HEK293 (cell line): ENCODE measurements around the gene TRAPPC4.
A peak's percentile ranks its signal among the peaks of the same experiment; 100 is the strongest.

Source experiments
- CTCF ChIA-PET: fragments of 350-600 bp; formaldehyde crosslinking; extraction: SDS; loops from one replicate; lab custom pipeline; 2021; ENCODE audit warnings: antibody characterized with exemption; lab: Yijun Ruan, JAX
- POLR2A ChIA-PET: fragments of 300-600 bp; formaldehyde crosslinking; extraction: SDS; loops from one replicate; lab custom pipeline; 2020; ENCODE audit warnings: antibody characterized with exemption, inconsistent platforms; lab: Yijun Ruan, JAX
- H3K27ac ChIP-seq: fragments of 200-500 bp; sonication (Bioruptor generic); 2 replicates; pipeline ENCODE4 v1.5.1; 2014; ENCODE audit warnings: low read depth, low read length, control low read depth, inconsistent platforms; ENCODE audit errors: extremely low read depth
- H3K36me3 ChIP-seq, 2 experiments: fragments of 200-500 bp in 1 of 2; sonication (Bioruptor generic) in 1 of 2; 1 replicate in 1 of 2; 2 replicates in 1 of 2; pipeline ENCODE4 v1.5.1; 2014 to 2017; ENCODE audit warnings: inconsistent platforms in 2 of 2, low read length in 2 of 2; ENCODE audit not compliant: control insufficient read depth in 2 of 2, insufficient read depth in 1 of 2
- H3K4me1 ChIP-seq: fragments of 200-500 bp; sonication (Bioruptor generic); 2 replicates; pipeline ENCODE4 v1.5.1; 2014; ENCODE audit warnings: mild to moderate bottlenecking, low read length, inconsistent platforms; ENCODE audit not compliant: control insufficient read depth, insufficient read depth
- H3K4me3 ChIP-seq: 2 replicates; pipeline ENCODE4 v1.5.1; 2011; ENCODE audit warnings: low read depth, mild to moderate bottlenecking, control low read depth, low read length, moderate library complexity
- H3K9me3 ChIP-seq: fragments of 200-500 bp; sonication (Bioruptor generic); 2 replicates; pipeline ENCODE4 v1.5.1; 2014; ENCODE audit warnings: low read depth, low read length, inconsistent platforms; ENCODE audit not compliant: control insufficient read depth, insufficient read depth
- BCL11B ChIP-seq: fragments of 450-650 bp; formaldehyde crosslinking; IDR thresholded peaks from 2 replicates; pipeline ENCODE4 v1.5.1; 2016; ENCODE audit warnings: low read depth, missing biosample characterization, missing genetic modification characterization
- EGR2 ChIP-seq: fragments of 450-650 bp; formaldehyde crosslinking; IDR thresholded peaks from 2 replicates; pipeline ENCODE4 v1.5.1; 2016; ENCODE audit warnings: low read depth, missing biosample characterization, missing genetic modification characterization
- GLI4 ChIP-seq: fragments of 450-650 bp; formaldehyde crosslinking; IDR thresholded peaks from 2 replicates; pipeline ENCODE4 v1.5.1; 2016; ENCODE audit warnings: missing biosample characterization, missing genetic modification characterization
- HOXD13 ChIP-seq: sonication (generic); formaldehyde crosslinking; IDR thresholded peaks from 2 replicates; pipeline ENCODE4 v1.8.0; 2022; ENCODE audit warnings: missing genetic modification reagents, borderline replicate concordance
- KLF10 ChIP-seq: fragments of 450-650 bp; IDR thresholded peaks from 2 replicates; pipeline ENCODE4 v1.5.1; 2018; ENCODE audit warnings: missing biosample characterization, mild to moderate bottlenecking, missing genetic modification characterization
- MEIS1 ChIP-seq: sonication (generic); formaldehyde crosslinking; IDR thresholded peaks from 2 replicates; pipeline ENCODE4 v1.8.1; 2022; ENCODE audit warnings: missing genetic modification reagents, mild to moderate bottlenecking, borderline replicate concordance
- OSR2 ChIP-seq: fragments of 450-650 bp; formaldehyde crosslinking; IDR thresholded peaks from 2 replicates; pipeline ENCODE4 v1.5.1; 2016; ENCODE audit warnings: missing biosample characterization, missing genetic modification characterization
- SCRT2 ChIP-seq: fragments of 450-650 bp; formaldehyde crosslinking; IDR thresholded peaks from 2 replicates; pipeline ENCODE4 v1.5.1; 2016; ENCODE audit warnings: missing biosample characterization, missing genetic modification characterization
- SP2 ChIP-seq: fragments of 450-650 bp; formaldehyde crosslinking; IDR thresholded peaks from 2 replicates; pipeline ENCODE4 v1.5.1; 2016; ENCODE audit warnings: missing biosample characterization, missing genetic modification characterization
- SP3 ChIP-seq: fragments of 450-650 bp; formaldehyde crosslinking; IDR thresholded peaks from 2 replicates; pipeline ENCODE4 v1.5.1; 2016; ENCODE audit warnings: missing biosample characterization, missing genetic modification characterization
- ZBTB17 ChIP-seq: fragments of 450-650 bp; formaldehyde crosslinking; IDR thresholded peaks from 2 replicates; pipeline ENCODE4 v1.5.1; 2016; ENCODE audit warnings: missing biosample characterization, missing genetic modification characterization
- ZBTB20 ChIP-seq: fragments of 450-650 bp; formaldehyde crosslinking; IDR thresholded peaks from 2 replicates; pipeline ENCODE4 v1.5.1; 2016; ENCODE audit warnings: missing biosample characterization, missing genetic modification characterization
- ZFHX2 ChIP-seq: fragments of 450-650 bp; formaldehyde crosslinking; conservative IDR thresholded peaks from 2 replicates; pipeline ENCODE4 v1.5.1; 2016; ENCODE audit warnings: missing biosample characterization, missing genetic modification characterization
- ZFP3 ChIP-seq: fragments of 450-650 bp; formaldehyde crosslinking; IDR thresholded peaks from 2 replicates; pipeline ENCODE4 v1.5.1; 2016; ENCODE audit warnings: low read depth, missing biosample characterization, missing genetic modification characterization
- ZFP69B ChIP-seq: fragments of 450-650 bp; formaldehyde crosslinking; IDR thresholded peaks from 2 replicates; pipeline ENCODE4 v1.5.1; 2016; ENCODE audit warnings: missing biosample characterization, missing genetic modification characterization
- ZNF132 ChIP-seq: fragments of 450-650 bp; formaldehyde crosslinking; IDR thresholded peaks from 2 replicates; pipeline ENCODE4 v1.5.1; 2017; ENCODE audit warnings: missing biosample characterization, missing genetic modification characterization, borderline replicate concordance
- ZNF175 ChIP-seq: fragments of 450-650 bp; formaldehyde crosslinking; IDR thresholded peaks from 2 replicates; pipeline ENCODE4 v1.5.1; 2016; ENCODE audit warnings: missing biosample characterization, missing genetic modification characterization
- ZNF211 ChIP-seq: fragments of 450-650 bp; formaldehyde crosslinking; IDR thresholded peaks from 2 replicates; pipeline ENCODE4 v1.5.1; 2016; ENCODE audit warnings: low read depth, missing biosample characterization, missing genetic modification characterization
- ZNF23 ChIP-seq: fragments of 450-650 bp; formaldehyde crosslinking; IDR thresholded peaks from 2 replicates; pipeline ENCODE4 v1.5.1; 2016; ENCODE audit warnings: missing biosample characterization, missing genetic modification characterization, borderline replicate concordance
- ZNF266 ChIP-seq: fragments of 450-650 bp; formaldehyde crosslinking; IDR thresholded peaks from 2 replicates; pipeline ENCODE4 v1.5.1; 2016; ENCODE audit warnings: missing biosample characterization, missing genetic modification characterization, low read depth
- ZNF335 ChIP-seq: fragments of 450-650 bp; formaldehyde crosslinking; conservative IDR thresholded peaks from 2 replicates; pipeline ENCODE4 v1.5.1; 2016; ENCODE audit warnings: missing biosample characterization, missing genetic modification characterization
- ZNF354C ChIP-seq: fragments of 450-650 bp; formaldehyde crosslinking; IDR thresholded peaks from 2 replicates; pipeline ENCODE4 v1.5.1; 2016; ENCODE audit warnings: missing biosample characterization, missing genetic modification characterization, low read depth, borderline replicate concordance
- ZNF391 ChIP-seq: fragments of 450-650 bp; formaldehyde crosslinking; IDR thresholded peaks from 2 replicates; pipeline ENCODE4 v1.5.1; 2016; ENCODE audit warnings: low read depth, missing biosample characterization, missing genetic modification characterization, borderline replicate concordance
- ZNF501 ChIP-seq: fragments of 450-650 bp; formaldehyde crosslinking; IDR thresholded peaks from 2 replicates; pipeline ENCODE4 v1.5.1; 2016; ENCODE audit warnings: missing biosample characterization, missing genetic modification characterization
- ZNF658 ChIP-seq: fragments of 450-650 bp; formaldehyde crosslinking; IDR thresholded peaks from 2 replicates; pipeline ENCODE4; 2016; ENCODE audit warnings: missing biosample characterization, missing genetic modification characterization
- ZSCAN30 ChIP-seq: fragments of 450-650 bp; IDR thresholded peaks from 2 replicates; pipeline ENCODE4 v1.5.1; 2018; ENCODE audit warnings: missing biosample characterization, mild to moderate bottlenecking, missing genetic modification characterization, moderate library complexity
- TF ChIP-seq, protein P1 (sequence below): fragments of 450-650 bp; formaldehyde crosslinking; IDR thresholded peaks from 2 replicates; pipeline ENCODE4 v1.5.1; 2016; ENCODE audit warnings: missing biosample characterization, missing genetic modification characterization, low read depth
- TF ChIP-seq, protein P2 (sequence below): fragments of 450-650 bp; formaldehyde crosslinking; optimal IDR thresholded peaks from 2 replicates; pipeline ENCODE3; 2016; ENCODE audit warnings: missing biosample characterization, mild to moderate bottlenecking, missing genetic modification characterization
- TF ChIP-seq, protein P3 (sequence below): fragments of 450-650 bp; formaldehyde crosslinking; IDR thresholded peaks from 2 replicates; pipeline ENCODE4 v1.5.1; 2016; ENCODE audit warnings: missing biosample characterization, missing genetic modification characterization
- TF ChIP-seq, protein P4 (sequence below): fragments of 450-650 bp; formaldehyde crosslinking; IDR thresholded peaks from 2 replicates; pipeline ENCODE4 v1.5.1; 2017; ENCODE audit warnings: missing biosample characterization, mild to moderate bottlenecking, missing genetic modification characterization, moderate library complexity

The TRAPPC4 gene

DNA sequence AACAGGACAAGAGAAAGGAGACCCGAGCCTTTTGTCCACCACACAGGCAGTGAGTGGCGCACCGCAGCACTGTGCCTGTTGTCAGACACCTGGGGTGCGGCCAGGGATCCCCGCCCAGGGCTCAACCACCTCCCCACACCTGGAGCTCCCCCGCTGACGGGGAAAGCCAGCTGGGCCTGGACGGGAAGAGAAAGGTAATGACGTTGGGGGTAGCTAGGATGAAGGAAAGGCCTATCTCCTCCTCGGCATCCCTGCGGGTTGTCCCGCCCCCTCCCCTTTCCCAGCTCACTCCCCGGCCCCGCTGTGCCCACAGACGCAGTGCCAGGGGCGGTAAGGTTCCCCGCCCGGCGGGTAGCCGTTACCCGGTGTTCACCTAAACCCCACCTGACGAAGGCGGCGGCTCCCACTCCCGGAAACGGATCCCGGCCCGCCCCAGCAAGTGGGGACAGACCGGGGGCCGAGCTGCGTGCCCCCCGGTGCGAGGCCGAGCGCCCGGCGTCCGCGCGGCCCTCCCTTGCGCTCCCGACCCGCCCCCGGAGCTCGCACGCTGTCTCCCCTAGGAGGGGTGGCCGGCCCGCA lies 37.9 kb downstream of the TRAPPC4 start (continued):
- TF ChIP-seq ZNF211 (tag by site-specific recombination) (no peak), ZFHX2 (tag by site-specific recombination) (peak; percentile 87), EGR2 (tag by site-specific recombination) (peak; percentile 53)

DNA sequence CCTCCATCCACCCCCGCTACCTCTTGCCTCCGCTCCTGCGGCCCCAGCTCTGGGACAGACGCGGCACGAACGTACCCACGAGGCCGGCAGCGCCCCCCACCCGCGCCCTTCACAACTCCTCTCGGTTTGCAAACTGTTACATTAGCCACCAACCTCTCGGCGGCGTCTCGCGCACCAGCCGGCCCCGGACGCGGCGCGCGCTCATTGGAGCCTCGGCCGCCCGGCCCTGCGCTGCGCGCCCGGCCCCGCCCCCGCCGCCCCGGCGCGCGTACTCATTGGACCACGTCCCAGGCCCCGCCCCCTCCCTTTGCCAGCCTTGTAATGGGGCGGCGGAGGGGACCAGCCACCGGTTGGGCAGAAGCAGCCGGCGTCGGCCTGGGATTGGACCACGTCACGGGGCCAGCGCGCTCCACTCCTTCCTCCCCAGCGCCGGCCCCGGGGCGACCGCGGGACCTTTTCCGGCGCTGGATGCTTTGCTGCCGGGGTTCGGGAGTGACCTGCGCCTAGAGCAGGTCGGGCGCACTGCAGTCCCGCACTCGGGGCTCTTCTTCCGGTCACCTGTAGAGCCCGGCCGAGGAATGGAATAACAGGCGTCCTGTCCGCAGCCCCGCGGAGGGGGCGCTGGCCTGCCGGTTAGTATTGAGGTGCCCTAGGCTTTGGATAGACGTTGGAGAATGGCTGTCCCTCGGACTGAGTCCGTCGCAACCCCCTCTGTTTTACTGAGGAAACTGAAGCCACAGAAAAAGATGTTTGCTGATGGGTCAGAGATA lies 38.6 kb downstream of the TRAPPC4 start, which contains the start of gene HYOU1:
Gene HYOU1, minus strand, starts transcription at position 206 of the 770 bp plus-strand sequence. CDS start 1,045 bp downstream, outside the sequence.
- Histone ChIP-seq H3K9me3 (no peaks in the 10 kb centered on the region), H3K36me3 (peaks cover 4 to 37% of the 10 kb centered on the region in 2 experiments; a peak in 1 of 3 replicates), H3K4me1 (no peaks in the 10 kb centered on the region), H3K27ac (peak within 1 kb of the TSS; percentile 72; the same call in 1 of the 2 replicates), H3K4me3 (peak within 1 kb of the TSS; percentile 85)
- ChIA-PET POLR2A (interaction anchor here (0.5 to 4.0 kb wide), 17 partner anchors 9 to 91 kb away, joined by 3 to 20 read pairs (median 4); partner anchors contain the start of genes C2CD2L, DPAGT1, HINFP and HMBS), CTCF (interaction anchor here (0.7 to 1.5 kb wide), 4 partner anchors 11 to 281 kb away, joined by 3 to 6 read pairs (median 4); partner anchors contain the start of gene VPS11)
- no peak for TF ChIP-seq ZNF132 (tag by site-specific recombination)
- TF ChIP-seq ZNF354C (tag by site-specific recombination) = no peak
- no peak for TF ChIP-seq ZFP3 (tag by site-specific recombination)
- TF ChIP-seq GLI4 (tag by site-specific recombination) = no peak
- TF ChIP-seq, protein P1, sequence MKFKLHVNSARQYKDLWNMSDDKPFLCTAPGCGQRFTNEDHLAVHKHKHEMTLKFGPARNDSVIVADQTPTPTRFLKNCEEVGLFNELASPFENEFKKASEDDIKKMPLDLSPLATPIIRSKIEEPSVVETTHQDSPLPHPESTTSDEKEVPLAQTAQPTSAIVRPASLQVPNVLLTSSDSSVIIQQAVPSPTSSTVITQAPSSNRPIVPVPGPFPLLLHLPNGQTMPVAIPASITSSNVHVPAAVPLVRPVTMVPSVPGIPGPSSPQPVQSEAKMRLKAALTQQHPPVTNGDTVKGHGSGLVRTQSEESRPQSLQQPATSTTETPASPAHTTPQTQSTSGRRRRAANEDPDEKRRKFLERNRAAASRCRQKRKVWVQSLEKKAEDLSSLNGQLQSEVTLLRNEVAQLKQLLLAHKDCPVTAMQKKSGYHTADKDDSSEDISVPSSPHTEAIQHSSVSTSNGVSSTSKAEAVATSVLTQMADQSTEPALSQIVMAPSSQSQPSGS (tag by site-specific recombination) = no peak
- TF ChIP-seq ZNF266 (tag by site-specific recombination) = no peak
- TF ChIP-seq ZNF501 (tag by site-specific recombination) = no peak
- TF ChIP-seq KLF10 = peak; percentile 57
- TF ChIP-seq ZBTB17 (tag by site-specific recombination) = peak; percentile 84
- TF ChIP-seq ZNF658 (tag by site-specific recombination) = no peak
- no peak for TF ChIP-seq ZFHX2 (tag by site-specific recombination)
- TF ChIP-seq BCL11B (tag by site-specific recombination) = no peak
- TF ChIP-seq ZNF335 (tag by site-specific recombination) = peak; percentile 47
- TF ChIP-seq HOXD13 (CRISPR knock-in tag) = no peak
- no peak for TF ChIP-seq MEIS1 (CRISPR knock-in tag)
- TF ChIP-seq, protein P2, sequence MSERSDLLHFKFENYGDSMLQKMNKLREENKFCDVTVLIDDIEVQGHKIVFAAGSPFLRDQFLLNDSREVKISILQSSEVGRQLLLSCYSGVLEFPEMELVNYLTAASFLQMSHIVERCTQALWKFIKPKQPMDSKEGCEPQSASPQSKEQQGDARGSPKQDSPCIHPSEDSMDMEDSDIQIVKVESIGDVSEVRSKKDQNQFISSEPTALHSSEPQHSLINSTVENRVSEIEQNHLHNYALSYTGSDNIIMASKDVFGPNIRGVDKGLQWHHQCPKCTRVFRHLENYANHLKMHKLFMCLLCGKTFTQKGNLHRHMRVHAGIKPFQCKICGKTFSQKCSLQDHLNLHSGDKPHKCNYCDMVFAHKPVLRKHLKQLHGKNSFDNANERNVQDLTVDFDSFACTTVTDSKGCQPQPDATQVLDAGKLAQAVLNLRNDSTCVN (tag by site-specific recombination) = peak; percentile 90
- TF ChIP-seq SP2 (tag by site-specific recombination) = peak; percentile 91
- TF ChIP-seq ZNF23 (tag by site-specific recombination) = no peak
- no peak for TF ChIP-seq ZNF391 (tag by site-specific recombination)
- TF ChIP-seq ZNF175 (tag by site-specific recombination) = no peak
- peak; percentile 37; the same call in 1 of the 2 replicates for TF ChIP-seq ZBTB20
- TF ChIP-seq, protein P3, sequence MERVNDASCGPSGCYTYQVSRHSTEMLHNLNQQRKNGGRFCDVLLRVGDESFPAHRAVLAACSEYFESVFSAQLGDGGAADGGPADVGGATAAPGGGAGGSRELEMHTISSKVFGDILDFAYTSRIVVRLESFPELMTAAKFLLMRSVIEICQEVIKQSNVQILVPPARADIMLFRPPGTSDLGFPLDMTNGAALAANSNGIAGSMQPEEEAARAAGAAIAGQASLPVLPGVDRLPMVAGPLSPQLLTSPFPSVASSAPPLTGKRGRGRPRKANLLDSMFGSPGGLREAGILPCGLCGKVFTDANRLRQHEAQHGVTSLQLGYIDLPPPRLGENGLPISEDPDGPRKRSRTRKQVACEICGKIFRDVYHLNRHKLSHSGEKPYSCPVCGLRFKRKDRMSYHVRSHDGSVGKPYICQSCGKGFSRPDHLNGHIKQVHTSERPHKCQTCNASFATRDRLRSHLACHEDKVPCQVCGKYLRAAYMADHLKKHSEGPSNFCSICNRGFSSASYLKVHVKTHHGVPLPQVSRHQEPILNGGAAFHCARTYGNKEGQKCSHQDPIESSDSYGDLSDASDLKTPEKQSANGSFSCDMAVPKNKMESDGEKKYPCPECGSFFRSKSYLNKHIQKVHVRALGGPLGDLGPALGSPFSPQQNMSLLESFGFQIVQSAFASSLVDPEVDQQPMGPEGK = peak; percentile 67
- TF ChIP-seq ZSCAN30 (tag by site-specific recombination) = peak; percentile 21; the same call in 1 of the 2 replicates
- peak; percentile 92 for TF ChIP-seq SCRT2 (tag by site-specific recombination)
- peak; percentile 46; the same call in 1 of the 2 replicates for TF ChIP-seq SP3
- no peak; the same call in 1 of the 2 replicates for TF ChIP-seq ZFP69B (tag by site-specific recombination)
- TF ChIP-seq OSR2 (tag by site-specific recombination) = no peak
- TF ChIP-seq, protein P4, sequence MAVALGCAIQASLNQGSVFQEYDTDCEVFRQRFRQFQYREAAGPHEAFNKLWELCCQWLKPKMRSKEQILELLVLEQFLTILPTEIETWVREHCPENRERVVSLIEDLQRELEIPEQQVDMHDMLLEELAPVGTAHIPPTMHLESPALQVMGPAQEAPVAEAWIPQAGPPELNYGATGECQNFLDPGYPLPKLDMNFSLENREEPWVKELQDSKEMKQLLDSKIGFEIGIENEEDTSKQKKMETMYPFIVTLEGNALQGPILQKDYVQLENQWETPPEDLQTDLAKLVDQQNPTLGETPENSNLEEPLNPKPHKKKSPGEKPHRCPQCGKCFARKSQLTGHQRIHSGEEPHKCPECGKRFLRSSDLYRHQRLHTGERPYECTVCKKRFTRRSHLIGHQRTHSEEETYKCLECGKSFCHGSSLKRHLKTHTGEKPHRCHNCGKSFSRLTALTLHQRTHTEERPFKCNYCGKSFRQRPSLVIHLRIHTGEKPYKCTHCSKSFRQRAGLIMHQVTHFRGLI (tag by site-specific recombination) = peak; percentile 27; the same call in 1 of the 2 replicates
